ENCODE data around the gene FCHO1.

DNA sequence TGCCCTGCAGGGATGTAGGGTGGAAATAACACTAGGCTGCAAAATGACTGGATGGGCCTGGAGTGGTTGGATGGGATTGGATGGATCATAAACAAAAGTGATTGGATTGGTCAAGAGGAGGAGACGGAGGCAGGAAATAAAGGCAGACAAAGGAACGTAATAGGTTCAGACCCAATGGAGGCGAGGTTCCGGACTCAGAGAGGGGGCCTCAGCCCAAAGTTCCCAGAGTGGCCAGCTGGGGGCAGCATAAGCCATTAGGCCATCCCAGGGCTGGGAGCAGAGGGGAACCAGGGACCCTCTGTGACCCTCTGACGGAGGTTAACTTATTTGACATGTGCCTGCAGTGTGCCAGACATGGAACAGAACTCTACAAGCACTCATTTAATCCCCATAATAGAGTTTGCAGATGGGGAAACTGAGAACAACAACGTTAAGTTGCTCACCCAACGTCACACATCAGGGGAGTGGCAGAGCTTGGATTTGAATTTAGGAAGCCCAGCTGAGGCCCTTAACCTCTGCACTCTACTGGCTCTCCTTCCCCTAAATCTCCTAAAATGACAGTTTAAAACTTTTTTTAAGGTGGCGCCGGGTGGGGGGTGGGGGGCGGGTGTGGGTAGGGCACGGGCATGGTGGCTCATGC is 47.3 kb upstream of the FCHO1 start:
- TF ChIP-seq KDM1A (IDR thresholded peaks at IDR 0.05; ENCODE audit: borderline replicate concordance) = no peak
- TF ChIP-seq EZH2 (IDR thresholded peaks at IDR 0.05; ENCODE audit: borderline replicate concordance, control insufficient read depth, low read depth, low read length) = no peak

All from GM12878 (cell line).